Inflammatory macrophage (primary cell): ENCODE measurements around the gene FGF11.

ENCODE experiments used
- DNase-seq, 2 donors: peaks; one replicate each; pipeline ENCODE4 v3.0.0-alpha.2; 2020 to 2022
- total RNA-seq, 18 experiments: gene quantifications; one replicate each; lab custom pipeline; 2026; ENCODE audit warnings: mixed read lengths in 6 of 18, inconsistent platforms in 2 of 18; lab: John Stamatoyannopoulos, UW

FGF11 gene
- total RNA-seq: 0 to 0.27 (median 0.08) reads per million in 18 experiments

GRCh38 chr17:7439462-7440112 is at the start of gene FGF11:
Gene FGF11, plus strand, starts transcription at chr17:7439512. Its CDS starts 109 bp downstream, at chr17:7439621.
- no peak for DNase-seq

- DNase-seq: no peak
Observed at GRCh38 chr17:7389924-7390910, 49.1 kb upstream of the FGF11 start.

- DNase-seq: no peak
Observed at GRCh38 chr17:7391307-7391706, 48.0 kb upstream of the FGF11 start.

GRCh38 chr17:7392696-7393612 is 46.4 kb upstream of the FGF11 start:
- no peak for DNase-seq

- no peak for DNase-seq
Observed at GRCh38 chr17:7393613-7394451, 45.5 kb upstream of the FGF11 start.

GRCh38 chr17:7394452-7395191 is 44.7 kb upstream of the FGF11 start, which contains the start of gene PLSCR3:
Gene PLSCR3, minus strand, starts transcription at chr17:7394525. Its CDS starts 415 bp downstream, at chr17:7394110.
- DNase-seq: peak; percentile 84 to 92

GRCh38 chr17:7396147-7396546 is 43.2 kb upstream of the FGF11 start:
- DNase-seq: no peak

- no peak for DNase-seq
Observed at GRCh38 chr17:7398612-7399011, 40.7 kb upstream of the FGF11 start.

GRCh38 chr17:7403043-7403726 is 36.1 kb upstream of the FGF11 start:
- no peak for DNase-seq

- DNase-seq: no peak
Observed at GRCh38 chr17:7403727-7403976, 35.7 kb upstream of the FGF11 start.

GRCh38 chr17:7403977-7404736 is 35.2 kb upstream of the FGF11 start, which contains the start of gene TMEM256:
Gene TMEM256, minus strand, starts transcription at chr17:7404097. Its CDS starts 13 bp downstream, at chr17:7404084.
- peak; percentile 99 for DNase-seq

GRCh38 chr17:7404737-7405349 is 34.5 kb upstream of the FGF11 start:
- DNase-seq: no peak

- DNase-seq: no peak
Observed at GRCh38 chr17:7405350-7406234, 33.7 kb upstream of the FGF11 start.

- no peak for DNase-seq
Observed at GRCh38 chr17:7406235-7406825, 33.0 kb upstream of the FGF11 start.

- DNase-seq: no peak
Observed at GRCh38 chr17:7407082-7407481, 32.2 kb upstream of the FGF11 start.

GRCh38 chr17:7407485-7408251 is 31.6 kb upstream of the FGF11 start, which contains the start of gene NLGN2:
Gene NLGN2, plus strand, starts transcription at chr17:7407845. Its CDS starts 411 bp downstream, at chr17:7408256.
- DNase-seq: no peak
